ENCODE measurements around the gene UGCG. TPM values are rescaled to one million over a fixed set of nuclear protein-coding genes. Genes with fewer than 3 reads are reported as not detected.

UGCG gene
- total and polyA plus RNA-seq, 9 of the 15 experiments (the other 6 are each of a cell fraction or from before 2014, with no cell fraction given), result 20.0 to 40.3 (median 29.2) TPM

DNA sequence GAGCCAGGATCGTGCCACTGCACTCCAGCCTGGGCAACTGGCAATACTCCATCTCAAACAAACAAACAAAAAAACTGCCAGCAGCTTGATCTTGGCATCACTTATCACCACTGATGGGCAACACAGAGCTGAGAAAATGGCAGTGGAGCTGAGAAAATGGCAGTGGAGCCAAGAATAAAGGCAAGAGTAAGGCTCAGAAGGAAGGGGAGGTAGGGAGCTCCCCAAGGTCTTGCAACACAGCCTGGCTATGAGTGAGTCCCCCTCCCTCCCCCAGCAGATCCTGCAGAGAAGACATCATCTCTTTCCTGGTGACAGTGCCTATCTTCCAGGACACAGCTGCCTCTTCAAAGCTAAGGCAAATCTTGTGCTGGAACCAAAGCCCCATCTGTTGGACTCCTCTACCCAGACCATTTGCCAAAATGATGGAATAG is 70.3 kb downstream of the UGCG start (continued):
- TF ChIP-seq, protein P1, sequence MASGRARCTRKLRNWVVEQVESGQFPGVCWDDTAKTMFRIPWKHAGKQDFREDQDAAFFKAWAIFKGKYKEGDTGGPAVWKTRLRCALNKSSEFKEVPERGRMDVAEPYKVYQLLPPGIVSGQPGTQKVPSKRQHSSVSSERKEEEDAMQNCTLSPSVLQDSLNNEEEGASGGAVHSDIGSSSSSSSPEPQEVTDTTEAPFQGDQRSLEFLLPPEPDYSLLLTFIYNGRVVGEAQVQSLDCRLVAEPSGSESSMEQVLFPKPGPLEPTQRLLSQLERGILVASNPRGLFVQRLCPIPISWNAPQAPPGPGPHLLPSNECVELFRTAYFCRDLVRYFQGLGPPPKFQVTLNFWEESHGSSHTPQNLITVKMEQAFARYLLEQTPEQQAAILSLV (tag; IDR thresholded peaks at IDR 0.05), result no peak
- TF ChIP-seq ZNF347 (CRISPR knock-in tag; IDR thresholded peaks at IDR 0.05; ENCODE audit: low read depth) (no peak), OTX1 (CRISPR knock-in tag; IDR thresholded peaks at IDR 0.05) (no peak), CEBPG (CRISPR knock-in tag; IDR thresholded peaks at IDR 0.05) (peak; percentile 76), CEBPG (tag; conservative IDR thresholded peaks at IDR 0.05 in 1 of 2, IDR thresholded peaks at IDR 0.05 in 1 of 2) (0 out of 4 replicates have a peak, but pooled peaks of 1 of the 2 experiments have one; percentile 6), TRIM28 (IDR thresholded peaks at IDR 0.05) (no peak), NCOA1 (IDR thresholded peaks at IDR 0.05; ENCODE audit: low read depth) (no peak), ZNF324 (CRISPR knock-in tag; IDR thresholded peaks at IDR 0.05) (no peak), JUND (IDR thresholded peaks at IDR 0.05; ENCODE audit: borderline replicate concordance, low read depth, low read length) (no peak; the same call in 1 of the 2 replicates), JUND (tag; IDR thresholded peaks at IDR 0.05; ENCODE audit: borderline replicate concordance, low read depth, low read length) (peak; percentile 17; the same call in 1 of the 3 replicates), RUNX1 (IDR thresholded peaks at IDR 0.05; ENCODE audit: low read depth) (no peak), RCOR1 (IDR thresholded peaks at IDR 0.05; ENCODE audit: borderline replicate concordance in 1 of 2, low read depth in 2 of 2, low read length in 2 of 2) (peak in 1 of 2 experiments; percentile 19; a peak in 1 of 4 replicates), CBFA2T2 (conservative IDR thresholded peaks at IDR 0.05) (0 out of 2 replicates have a peak, but pooled peaks have one; percentile 26), MEIS2 (IDR thresholded peaks at IDR 0.05; ENCODE audit: partially characterized antibody) (peak; percentile 7), GATAD2B (IDR thresholded peaks at IDR 0.05; ENCODE audit: borderline replicate concordance) (no peak), CSDE1 (IDR thresholded peaks at IDR 0.05) (no peak), ZNF174 (CRISPR knock-in tag; IDR thresholded peaks at IDR 0.05) (no peak)
- TF ChIP-seq, protein P2, sequence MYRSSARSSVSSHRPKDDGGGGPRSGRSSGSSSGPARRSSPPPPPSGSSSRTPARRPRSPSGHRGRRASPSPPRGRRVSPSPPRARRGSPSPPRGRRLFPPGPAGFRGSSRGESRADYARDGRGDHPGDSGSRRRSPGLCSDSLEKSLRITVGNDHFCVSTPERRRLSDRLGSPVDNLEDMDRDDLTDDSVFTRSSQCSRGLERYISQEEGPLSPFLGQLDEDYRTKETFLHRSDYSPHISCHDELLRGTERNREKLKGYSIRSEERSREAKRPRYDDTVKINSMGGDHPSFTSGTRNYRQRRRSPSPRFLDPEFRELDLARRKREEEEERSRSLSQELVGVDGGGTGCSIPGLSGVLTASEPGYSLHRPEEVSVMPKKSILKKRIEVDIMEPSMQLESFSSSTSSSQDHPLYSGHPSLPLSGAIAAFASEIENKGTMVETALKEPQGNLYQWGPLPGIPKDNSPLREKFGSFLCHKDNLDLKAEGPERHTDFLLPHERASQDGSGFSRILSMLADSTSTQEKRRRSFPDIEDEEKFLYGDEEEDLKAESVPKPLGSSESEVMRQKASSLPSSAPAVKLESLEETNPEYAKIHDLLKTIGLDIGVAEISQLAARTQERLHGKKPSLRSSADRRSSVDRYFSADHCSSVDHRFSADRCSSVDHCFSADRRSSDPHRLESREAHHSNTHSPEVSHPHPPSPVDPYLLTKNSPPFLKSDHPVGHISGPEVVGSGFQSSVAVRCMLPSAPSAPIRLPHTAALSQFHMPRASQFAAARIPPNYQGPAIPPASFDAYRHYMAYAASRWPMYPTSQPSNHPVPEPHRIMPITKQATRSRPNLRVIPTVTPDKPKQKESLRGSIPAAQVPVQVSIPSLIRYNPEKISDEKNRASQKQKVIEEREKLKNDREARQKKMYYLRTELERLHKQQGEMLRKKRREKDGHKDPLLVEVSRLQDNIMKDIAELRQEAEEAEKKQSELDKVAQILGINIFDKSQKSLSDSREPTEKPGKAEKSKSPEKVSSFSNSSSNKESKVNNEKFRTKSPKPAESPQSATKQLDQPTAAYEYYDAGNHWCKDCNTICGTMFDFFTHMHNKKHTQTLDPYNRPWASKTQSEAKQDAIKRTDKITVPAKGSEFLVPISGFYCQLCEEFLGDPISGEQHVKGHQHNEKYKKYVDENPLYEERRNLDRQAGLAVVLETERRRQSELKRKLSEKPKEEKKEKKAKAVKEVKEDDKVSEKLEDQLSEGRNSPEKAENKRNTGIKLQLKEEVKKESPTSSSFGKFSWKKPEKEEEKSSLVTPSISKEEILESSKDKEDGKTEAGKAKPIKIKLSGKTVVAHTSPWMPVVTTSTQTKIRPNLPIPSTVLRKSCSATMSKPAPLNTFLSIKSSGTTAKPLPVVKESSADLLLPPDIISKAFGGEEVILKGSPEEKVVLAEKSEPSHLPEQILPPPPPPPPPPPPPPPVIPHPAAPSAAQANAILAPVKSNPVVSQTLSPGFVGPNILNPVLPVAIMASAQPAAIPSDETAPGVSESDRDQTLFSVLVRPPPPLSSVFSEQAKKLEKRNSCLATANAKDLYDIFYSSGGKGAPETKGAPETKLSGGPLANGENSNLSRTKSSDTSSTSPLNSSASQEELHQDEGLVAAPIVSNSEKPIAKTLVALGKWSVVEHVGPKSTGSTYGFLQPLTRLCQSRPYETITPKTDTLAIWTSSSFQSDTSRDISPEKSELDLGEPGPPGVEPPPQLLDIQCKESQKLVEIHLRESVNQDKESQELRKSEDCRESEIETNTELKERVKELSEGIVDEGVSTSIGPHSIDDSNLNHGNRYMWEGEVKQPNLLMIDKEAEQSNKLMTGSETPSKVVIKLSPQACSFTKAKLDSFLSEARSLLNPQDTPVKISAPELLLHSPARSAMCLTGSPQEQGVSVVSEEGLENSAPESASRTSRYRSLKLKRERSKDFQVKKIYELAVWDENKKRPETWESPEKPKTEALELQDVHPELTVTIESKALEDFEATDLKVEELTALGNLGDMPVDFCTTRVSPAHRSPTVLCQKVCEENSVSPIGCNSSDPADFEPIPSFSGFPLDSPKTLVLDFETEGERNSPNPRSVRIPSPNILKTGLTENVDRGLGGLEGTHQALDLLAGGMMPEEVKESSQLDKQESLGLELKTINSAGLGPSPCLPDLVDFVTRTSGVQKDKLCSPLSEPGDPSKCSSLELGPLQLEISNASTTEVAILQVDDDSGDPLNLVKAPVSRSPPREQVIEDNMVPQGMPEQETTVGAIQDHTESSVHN (IDR thresholded peaks at IDR 0.05; ENCODE audit: borderline replicate concordance in 1 of 2, low read depth in 1 of 2), result no peak
- TF ChIP-seq, protein P3, sequence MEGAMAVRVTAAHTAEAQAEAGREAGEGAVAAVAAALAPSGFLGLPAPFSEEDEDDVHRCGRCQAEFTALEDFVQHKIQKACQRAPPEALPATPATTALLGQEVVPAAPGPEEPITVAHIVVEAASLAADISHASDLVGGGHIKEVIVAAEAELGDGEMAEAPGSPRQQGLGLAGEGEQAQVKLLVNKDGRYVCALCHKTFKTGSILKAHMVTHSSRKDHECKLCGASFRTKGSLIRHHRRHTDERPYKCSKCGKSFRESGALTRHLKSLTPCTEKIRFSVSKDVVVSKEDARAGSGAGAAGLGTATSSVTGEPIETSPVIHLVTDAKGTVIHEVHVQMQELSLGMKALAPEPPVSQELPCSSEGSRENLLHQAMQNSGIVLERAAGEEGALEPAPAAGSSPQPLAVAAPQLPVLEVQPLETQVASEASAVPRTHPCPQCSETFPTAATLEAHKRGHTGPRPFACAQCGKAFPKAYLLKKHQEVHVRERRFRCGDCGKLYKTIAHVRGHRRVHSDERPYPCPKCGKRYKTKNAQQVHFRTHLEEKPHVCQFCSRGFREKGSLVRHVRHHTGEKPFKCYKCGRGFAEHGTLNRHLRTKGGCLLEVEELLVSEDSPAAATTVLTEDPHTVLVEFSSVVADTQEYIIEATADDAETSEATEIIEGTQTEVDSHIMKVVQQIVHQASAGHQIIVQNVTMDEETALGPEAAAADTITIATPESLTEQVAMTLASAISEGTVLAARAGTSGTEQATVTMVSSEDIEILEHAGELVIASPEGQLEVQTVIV (CRISPR knock-in tag; IDR thresholded peaks at IDR 0.05; ENCODE audit: borderline replicate concordance), result no peak
